HG03469 (cell line): ENCODE results near the gene NCAN.
"Not testable (repeated sequence)": the region's sequence is repeated elsewhere in the genome, so short reads cannot be mapped to it uniquely, and the experiment has no call there.

Experiments used
- ATAC-seq: cut with Tn5 transposase; IDR thresholded peaks from one replicate; pipeline ENCODE4 v1.9.1; 2021; ENCODE audit warnings: mild to moderate bottlenecking, moderate library complexity, moderate number of reproducible peaks; ENCODE audit not compliant: unreplicated experiment

The NCAN gene

DNA sequence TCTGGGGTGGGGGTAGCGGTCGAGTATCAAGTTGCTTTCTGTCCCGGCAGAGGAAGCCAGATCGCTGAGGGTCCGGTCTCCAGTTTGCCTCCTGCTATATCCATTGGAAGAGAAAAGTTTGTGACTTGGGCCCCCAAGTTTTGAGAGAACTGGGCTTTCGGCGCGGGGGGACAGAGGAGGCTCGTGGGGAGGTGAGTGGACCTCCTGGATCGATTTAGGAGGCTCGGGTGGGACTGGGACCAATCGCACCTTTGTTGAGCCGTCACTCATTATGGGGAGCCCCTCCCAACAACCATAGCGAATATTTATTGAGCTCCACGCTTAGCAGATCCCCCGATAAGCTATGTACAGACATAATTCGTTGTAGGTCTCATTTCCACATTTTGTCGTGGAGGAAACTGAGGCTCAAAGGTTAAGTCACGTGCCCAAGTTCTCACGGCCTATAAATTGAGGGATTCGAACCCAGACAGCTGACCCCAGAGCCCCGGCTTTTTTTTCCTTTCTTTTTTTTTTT is 18.8 kb upstream of the NCAN start:
- no peak for ATAC-seq

DNA sequence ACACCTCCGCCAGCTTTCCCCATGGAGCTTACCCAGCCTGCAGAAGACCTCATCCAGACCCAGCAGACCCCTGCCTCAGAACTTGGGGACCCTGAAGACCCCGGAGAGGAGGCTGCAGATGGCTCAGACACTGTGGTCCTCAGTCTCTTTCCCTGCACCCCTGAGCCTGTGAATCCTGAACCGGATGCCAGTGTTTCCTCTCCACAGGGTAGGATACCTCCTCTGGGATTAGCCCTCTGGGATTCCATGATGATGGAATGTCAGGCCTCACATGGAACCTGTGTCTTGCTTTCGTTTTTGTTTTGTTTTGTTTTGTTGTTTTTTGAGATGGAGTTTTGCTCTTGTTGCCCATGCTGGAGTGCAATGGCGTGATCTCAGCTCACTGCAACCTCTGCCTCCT is 17.8 kb upstream of the NCAN start:
- ATAC-seq: no peak

DNA sequence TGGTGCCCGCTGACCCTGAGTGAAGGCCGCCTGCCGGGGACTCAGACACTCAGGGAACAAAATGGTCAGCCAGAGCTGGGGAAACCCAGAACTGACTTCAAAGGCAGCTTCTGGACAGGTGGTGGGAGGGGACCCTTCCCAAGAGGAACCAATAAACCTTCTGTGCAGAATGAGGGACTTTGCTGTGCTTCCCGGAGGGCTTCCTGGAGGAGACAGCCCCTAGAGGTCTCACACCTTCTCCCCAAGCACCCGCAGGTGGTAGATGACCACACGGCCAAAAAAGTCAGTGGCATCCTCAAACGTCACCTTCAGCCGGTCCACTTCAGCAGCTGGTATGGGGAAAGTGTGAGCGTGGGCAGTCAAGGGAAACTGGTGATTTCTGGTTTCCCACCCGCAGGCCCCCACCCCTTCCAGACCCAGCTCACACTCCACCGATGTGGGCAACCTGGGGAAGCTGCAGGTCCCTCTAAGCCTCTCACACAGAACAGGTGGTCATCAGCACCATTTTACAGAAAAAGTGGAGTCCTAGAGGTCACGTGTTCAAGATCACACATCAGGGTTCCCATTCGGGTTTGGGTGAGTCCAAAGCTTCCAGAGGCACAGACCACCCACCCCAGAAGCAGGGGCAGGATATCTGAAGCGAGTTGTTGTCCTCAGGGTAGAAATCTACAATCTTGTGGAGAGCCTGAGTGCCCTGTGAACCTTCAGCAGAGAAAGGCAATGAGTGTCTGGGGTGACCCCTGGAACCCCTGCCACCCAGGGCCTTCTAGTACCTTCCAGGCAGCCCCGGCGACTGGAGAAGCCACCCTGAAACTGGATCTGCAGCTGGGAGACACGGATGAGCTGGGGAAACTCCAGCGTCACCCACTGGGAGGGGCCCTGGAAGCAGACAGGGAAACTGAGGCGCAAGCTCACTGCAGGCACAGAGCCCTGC is 9.8 kb upstream of the NCAN start:
- no peak for ATAC-seq

DNA sequence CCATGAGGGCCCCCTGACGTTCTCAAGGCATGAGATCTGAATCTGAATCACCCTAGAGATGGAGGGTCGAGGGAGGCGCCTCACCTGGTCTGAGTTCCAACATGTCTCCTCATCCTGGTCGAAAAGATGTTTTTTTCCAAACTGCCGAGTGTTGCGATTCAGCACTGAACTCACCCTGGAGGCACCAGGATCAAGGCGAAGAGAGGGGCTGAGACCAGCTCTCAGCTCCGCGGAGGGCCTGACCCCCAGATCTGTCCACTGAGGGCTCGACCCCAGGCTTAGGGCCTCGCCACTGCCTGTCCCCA is 9.1 kb upstream of the NCAN start:
- ATAC-seq: no peak

DNA sequence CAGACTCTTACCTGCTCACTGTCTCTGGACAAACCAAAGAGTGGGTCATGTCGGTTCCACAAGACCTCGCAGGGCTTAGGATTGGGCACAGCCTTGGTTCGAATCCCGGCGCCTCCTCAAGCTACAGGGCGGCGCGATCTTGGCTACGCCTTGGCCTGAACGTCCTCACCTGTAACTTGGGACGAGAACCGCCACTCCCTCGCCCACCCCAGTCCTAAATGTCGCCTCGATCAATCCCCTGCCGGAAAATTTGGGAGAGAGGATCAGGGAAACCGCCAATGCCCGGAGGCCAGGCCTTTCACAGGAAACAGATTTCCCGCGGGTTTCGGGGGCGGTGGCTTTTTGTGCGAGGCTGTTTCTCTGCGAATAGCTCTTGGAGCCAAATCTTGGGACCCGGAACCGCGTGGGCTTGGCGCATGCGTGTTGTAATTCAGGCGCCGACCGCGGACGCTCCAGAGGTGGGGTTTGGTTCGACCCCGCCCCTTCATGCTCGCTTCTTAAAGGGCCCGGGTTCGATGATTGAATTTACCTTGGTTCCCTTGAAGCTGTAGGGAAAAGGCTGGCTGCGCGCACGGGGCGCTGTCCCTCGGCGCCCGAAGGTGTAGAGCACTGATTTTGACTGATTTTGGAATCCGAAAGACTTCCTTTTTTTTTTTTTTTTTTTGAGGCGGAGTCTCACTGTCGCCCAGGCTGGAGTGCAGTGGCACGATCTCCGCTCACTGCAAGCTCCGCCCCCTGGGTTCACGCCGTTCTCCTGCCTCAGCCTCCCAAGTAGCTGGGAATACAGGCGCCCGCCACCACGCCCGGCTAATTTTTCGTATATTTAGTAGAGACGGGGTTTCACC is 8.5 kb upstream of the NCAN start, which contains the start of gene NR2C2AP:
NR2C2AP (minus strand) TSS at position 403 of the 845 bp plus-strand sequence; CDS start at position 49, 354 bp downstream.
- ATAC-seq: no peak

DNA sequence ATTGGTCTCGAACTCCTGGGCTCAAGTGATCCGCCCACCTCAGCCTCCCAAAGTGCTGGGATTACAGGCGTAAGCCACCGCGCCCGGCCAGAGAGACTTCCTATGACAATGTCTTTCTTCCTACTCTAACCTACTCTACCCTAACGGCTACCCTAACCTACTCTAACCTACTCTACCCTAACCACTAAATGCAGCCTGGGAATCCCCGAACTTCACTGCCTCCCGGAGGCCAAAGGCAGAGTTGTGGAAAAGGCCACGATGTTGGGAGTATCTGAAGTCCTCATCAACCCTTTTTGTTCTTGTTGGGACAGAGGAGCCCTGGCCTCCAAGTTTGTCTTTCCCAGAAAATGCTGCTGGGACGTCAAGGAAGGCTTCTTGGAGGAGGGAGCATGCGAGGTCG is 7.6 kb upstream of the NCAN start:
- ATAC-seq: no peak

DNA sequence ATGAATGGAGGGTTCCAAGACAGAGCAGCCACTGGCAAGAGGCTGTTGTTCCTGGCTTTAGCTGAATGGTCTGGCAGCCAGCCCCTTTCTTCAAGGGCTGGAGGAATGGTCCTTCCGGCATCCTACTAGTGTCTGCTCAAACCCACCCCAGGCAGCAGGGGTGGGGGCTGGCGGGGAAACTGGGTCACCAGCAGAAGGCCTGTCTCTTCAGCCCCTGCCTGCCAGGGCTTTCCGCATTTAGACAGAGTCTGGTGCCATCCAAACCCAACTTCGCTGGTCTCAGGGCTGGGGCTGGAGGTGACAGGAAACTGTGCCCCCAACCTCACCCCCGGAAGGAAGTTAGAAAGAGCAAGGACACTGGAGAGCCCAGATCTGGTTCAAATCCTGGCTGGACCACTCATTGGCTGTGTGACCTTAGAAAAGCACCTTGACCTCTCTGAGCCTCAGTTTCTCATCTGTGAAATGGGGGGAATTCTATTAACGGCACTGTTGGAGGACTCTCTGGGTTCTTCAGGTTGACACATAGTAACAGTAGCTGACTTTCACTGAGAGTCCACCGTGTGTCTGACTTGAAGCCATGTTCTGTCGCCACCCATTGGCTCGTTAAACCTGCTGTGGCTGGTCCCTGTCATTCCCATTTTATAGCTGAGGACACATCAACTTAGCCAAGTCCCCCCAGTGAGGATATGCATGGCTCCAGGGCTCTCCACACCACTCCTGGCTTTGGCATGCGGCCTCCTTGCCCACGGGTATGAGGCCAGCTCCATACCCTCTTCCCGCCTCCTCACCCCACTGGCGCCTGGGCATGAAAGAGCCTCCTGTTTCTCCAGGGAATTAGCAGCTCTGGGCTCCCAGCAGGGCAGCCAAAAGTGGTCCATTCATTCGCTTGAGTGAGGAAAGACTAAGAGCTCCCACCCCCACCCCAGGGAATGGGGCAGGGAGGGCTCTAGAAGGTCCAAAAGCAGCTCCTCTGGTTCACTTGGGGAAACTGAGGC is 6.0 kb upstream of the NCAN start:
- ATAC-seq: no peak

DNA sequence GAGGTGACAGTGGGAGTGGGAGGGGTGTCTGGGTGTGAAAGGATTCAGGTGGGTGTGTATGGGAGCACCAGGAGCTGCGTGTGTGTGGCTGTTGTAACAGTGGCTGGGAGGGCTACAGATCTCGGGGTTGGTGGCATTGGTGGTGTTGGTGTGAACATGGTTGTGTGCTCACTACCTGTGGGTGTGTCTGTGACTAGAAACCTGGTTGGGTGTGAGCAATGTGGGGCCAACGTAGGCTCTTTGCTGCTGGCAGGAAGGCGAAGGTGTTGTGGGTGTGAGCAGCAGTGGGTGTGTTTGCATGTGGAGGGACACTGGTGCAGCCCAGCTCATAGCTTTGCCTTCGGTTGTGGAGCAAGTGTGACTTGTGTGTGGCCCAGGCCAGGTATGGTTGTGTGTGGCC is 4.8 kb upstream of the NCAN start:
- ATAC-seq: no peak

DNA sequence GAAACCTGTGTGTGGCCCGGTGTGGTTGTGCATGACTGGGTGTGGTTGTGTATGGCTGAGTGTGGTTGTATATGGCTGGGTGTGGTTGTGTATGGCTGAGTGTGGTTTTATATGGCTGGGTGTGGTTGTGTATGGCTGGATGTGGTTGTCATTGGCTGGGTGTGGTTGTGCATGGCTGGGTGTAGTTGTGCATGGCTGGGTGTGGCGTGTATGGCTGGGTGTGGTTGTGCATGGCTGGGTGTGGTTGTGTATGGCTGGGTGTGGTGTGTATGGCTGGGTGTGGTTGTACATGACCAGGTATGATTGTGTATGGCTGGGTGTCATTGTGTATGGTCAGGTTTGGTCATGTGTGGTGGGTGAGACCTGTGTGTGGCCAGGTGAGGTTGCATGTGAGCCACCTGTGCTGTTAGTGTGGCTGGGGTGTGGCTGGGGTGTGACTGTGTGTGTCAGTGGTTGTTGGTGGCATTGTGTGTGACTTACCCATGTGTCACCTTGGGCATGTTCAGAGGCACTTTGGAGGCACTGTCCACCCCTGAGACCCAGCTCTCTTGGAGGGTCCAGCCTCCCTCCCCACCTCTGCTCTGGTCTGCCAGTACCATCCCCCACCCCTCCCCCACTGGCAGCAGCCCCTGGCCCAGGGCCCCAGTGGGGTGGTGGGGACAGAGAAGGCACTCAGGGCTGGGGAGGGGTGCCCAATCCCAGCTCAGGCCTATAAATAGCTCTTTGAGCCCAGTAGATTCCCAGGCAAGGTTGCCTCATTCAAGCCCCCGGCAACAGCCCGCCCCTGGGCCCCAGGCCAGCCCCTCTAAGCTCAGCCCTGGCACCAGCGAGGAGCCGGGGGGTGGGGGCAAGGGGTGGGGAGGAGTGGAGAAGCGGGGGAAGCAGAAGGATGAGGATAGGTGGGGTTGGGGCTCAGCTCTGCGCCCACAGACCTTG is 3.9 kb upstream of the NCAN start:
- no peak for ATAC-seq

DNA sequence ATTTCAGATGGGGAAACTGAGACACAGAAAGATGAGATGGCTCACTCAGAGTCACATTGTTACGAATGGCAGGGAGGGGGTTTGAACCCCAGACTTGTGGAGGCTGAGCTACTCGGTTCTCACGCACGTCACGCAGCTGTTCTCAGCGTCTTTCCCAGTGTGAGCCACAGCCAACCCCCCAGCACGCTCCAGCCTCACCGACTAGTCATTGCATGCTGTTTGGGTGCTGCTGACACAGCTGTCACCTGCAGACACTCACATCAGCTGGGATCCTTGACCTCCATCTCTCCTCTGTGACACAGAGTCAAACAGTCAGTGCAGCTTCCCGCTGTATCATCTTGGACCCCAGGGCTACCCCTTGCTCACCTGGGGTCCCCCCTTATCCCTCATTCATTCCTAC is 2.4 kb upstream of the NCAN start:
- no peak for ATAC-seq

DNA sequence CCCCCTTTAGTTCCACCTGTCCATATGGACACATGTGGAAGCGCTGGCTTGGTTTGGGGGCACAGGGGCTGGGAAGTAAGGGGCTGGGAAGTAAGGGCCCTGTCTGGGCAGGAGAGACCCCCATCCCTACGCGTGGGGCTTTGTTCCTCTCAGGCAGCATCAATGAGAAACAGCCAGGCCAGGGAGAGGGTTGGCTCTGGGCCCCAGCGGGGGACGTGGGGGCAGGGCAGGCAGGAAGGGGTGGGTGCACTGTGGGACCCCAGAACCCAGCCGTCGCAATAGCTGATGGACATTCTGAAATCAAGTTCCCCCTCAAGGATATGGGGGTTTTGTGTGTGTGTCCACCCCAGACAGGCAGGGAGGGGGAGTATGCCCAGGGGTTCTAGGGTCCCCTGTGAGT is 1.2 kb downstream of the NCAN start:
- ATAC-seq: no peak

DNA sequence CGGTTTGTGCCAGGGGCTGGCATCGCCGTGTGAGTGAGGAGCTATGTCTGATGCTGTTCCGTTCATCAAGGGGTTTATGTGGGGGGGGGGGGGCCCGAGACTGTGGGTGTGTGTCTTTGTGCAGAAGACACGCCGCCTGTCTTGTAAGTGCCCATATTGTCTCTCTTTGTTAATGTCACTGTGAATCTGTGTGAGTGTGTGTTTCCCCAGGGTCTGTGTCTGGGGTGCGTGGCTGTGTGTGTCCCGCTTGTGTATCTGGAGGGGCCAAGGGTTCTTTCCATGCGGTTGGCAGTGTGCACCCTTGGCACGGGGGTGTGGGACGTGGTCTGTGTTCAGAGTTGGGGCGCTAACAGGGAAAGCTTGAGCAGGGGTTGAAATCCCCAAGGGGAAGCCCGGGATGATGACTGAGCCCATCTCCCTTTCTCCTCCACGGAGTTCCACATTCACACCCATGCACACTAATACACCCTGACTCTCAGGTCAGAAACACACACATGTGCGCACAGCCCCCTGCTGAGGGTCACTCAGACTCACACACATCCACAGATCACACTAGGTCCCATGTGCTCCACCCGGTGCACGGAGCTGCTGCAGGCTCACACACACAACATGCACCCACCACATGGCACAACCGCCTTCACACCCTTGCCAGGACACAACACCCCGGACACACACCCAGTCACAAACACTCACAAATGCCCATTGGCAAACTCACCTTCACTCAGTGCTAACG is 1.8 kb downstream of the NCAN start:
- no peak for ATAC-seq

DNA sequence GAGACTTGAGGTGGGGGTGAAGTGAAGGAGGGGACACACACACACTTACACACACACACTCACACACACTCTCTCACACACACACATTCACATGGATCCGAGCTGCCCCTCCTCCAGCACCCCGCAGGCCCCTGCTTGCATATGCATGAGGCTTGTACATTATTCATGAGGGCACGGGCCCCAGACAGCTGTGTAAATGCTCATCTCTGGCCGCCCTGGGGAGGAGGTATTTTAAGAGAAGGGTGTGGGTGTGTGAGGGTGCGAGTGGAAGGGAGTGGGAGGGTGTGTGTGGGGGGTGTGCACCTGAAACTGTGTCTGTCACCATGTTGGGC is 2.4 kb downstream of the NCAN start:
- ATAC-seq: no peak

DNA sequence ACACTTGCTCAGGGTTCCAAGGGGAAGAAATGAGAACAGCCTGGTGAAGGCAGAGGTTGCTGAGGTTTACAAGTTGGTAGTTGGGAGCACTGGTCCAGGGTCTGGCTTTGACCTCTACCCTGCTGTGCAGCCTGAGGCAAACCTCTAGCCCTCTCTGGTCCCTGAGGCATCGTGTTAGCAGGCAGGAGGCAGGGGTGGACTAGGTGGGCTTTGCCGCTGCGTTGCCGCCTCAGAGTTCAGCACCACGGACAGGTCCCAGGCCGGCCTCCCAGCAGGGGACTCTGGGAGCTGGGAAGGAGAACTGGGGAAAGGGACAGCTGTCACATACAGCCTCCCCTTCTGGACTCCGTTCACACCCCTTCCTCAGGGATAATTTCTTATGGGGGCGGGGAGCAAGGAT is 3.1 kb downstream of the NCAN start:
- ATAC-seq: no peak

DNA sequence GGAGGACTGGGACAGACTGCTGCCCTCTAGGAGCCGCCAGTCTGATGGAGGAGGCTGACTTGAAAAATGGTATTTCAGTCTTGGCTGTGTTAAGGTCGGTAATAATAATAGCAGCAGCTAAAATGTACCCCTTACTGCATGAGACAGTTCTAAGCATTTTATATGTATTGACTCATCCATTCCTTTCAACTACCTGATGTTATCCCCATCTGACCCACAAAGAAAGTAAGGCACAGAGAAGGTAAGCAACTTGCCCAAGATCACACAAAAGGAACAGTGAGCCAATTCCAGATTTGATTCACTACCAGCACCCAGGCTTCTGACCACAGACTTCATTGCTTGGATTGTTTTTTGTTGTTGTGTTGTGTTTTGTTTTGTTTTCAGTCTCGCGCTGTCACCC is 4.0 kb downstream of the NCAN start:
- no peak for ATAC-seq

DNA sequence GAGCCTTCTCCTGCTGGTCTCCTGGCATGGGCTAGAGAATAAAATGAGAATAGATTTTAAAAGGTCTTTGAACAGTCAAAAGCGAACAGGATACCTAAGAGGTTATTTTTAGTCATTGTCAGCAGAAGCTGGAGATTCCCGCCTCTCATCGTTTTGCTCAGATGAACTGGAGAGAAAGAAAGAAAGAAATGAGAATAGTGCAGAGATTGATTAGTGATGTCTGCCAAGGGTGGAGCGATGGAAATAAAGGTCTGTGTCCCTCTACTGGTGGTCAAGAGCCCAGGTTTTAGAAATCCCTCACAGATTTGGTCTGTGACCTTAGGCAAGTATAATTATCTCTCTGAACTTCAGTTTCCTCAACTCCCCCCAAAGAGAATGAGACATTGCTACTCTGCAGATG is 5.3 kb downstream of the NCAN start:
- ATAC-seq: no peak

DNA sequence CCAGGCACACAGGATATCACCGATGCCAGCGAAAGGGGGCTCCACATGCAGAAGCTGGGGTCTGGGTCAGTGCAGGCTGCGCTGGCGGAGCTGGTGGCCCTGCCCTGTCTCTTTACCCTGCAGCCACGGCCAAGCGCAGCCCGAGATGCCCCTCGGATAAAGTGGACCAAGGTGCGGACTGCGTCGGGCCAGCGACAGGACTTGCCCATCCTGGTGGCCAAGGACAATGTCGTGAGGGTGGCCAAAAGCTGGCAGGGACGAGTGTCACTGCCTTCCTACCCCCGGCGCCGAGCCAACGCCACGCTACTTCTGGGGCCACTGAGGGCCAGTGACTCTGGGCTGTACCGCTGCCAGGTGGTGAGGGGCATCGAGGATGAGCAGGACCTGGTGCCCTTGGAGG is 7.2 kb downstream of the NCAN start:
- no peak for ATAC-seq

DNA sequence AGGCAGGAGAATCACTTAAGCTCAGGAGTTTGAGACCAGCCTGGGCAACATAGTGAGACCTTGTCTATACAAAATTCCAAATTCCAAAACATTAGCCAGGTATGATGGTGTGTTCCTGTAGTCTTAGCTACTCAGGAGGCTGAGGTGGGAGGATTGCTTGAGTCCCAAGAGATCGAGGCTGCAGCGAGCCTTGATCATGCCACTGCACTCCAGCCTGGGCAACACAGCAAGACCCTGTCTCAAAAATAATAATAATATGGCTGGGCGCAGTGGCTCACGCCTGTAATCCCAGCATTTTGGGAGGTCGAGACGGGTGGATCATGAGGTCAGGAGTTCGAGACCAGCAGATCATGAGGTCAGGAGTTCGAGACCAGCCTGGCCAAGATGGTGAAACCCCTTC is 9.2 kb downstream of the NCAN start:
- ATAC-seq: not testable (repeated sequence)

DNA sequence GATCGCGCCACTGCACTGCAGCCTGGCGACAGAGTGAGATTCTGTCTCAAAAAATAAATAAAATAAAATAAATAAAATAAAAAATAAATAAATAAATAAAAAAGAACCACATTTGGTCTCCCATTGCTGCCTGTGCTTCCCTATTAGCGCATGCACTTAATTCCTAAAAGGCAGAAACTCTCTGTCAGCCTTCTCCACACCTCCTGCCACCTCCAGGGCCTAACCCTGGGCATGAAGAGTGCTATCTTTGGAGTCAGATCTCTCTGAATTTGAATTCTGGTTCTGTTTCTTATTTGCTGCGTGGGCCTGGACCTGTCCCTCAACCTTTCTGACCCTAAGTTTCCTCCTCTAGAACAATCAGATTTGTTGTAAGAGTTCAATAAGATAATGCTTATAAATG is 11.3 kb downstream of the NCAN start:
- no peak for ATAC-seq
